Measurements from ENCODE around the gene CAMTA1.

Gene CAMTA1

GRCh38 chr1:7221826-7222694 lies 436.8 kb downstream of the CAMTA1 start:
- no peak for DNase-seq (ENCODE audit: low read depth in 2 of 3, low spot score in 1 of 3)

DNA sequence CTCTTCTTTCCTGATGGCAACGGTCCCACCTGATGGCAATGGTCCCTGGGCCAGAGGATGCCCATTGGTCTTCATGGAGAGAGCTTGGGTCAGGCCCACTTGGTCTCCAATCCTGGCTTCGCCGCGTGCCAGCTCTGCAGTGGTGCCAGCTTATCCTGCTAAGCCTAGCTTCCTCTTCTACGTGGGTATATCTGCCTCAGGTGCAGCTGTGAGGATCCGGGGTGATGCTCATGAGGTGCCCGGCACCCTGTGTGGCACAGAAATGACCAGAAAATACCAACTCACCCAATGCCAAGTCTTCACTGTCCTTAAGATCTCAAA lies 437.4 kb downstream of the CAMTA1 start:
- DNase-seq (ENCODE audit: low read depth in 2 of 3, low spot score in 1 of 3): no peak

GRCh38 chr1:7223334-7224080 lies 438.3 kb downstream of the CAMTA1 start:
- no peak for DNase-seq (ENCODE audit: low read depth in 2 of 3, low spot score in 1 of 3)

- no peak for DNase-seq (ENCODE audit: low read depth in 2 of 3, low spot score in 1 of 3)
Observed at GRCh38 chr1:7224081-7224534, 438.9 kb downstream of the CAMTA1 start.

DNA sequence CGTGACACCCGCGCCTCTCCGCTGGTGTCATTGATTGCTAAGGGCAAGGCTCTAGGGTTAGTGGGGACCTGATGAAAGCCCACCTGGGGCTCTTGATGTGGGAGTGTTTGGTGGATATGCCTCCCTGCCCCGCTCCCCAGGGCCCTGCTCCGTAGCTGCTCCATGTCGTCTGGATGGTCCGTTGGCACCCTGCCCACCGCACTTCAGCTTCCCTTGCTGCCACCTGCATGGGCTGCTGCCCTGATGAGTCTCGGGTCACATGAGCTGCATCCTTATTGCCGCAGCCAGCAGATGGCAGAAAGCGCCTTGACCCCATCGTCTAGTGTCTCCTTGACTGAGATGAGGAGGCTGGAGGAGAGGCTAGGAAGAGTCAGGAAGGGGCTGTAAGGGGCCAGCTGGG lies 439.4 kb downstream of the CAMTA1 start:
- DNase-seq (ENCODE audit: low read depth in 2 of 3, low spot score in 1 of 3): no peak

GRCh38 chr1:7225711-7226505 lies 440.7 kb downstream of the CAMTA1 start:
- no peak for DNase-seq (ENCODE audit: low read depth in 2 of 3, low spot score in 1 of 3)

- no peak for DNase-seq (ENCODE audit: low read depth in 2 of 3, low spot score in 1 of 3)
Observed at GRCh38 chr1:7227654-7228053, 442.4 kb downstream of the CAMTA1 start.

- DNase-seq (ENCODE audit: low read depth in 2 of 3, low spot score in 1 of 3): no peak
Observed at GRCh38 chr1:7228252-7228961, 443.2 kb downstream of the CAMTA1 start.

DNA sequence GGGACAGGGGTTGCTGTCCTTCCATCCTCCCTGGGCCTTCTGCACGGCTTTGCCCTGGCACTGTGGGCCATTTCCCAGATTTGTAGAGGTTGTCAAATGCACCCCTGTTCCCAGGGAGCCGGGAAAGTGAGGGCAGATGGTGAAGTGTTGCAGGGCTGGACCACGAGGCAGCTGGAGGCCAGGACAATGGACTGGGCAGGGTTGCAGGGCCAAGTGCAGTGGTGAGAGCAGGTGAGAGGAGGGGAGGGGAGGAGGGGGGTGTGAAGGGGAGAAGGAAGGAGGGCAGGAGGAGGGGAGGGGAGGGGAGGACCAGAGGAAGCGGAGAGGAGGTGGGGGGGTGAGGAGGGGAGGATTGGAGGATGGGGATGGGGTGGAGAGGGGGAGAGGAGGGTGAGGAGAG lies 443.9 kb downstream of the CAMTA1 start:
- DNase-seq (ENCODE audit: low read depth in 2 of 3, low spot score in 1 of 3): no peak

DNA sequence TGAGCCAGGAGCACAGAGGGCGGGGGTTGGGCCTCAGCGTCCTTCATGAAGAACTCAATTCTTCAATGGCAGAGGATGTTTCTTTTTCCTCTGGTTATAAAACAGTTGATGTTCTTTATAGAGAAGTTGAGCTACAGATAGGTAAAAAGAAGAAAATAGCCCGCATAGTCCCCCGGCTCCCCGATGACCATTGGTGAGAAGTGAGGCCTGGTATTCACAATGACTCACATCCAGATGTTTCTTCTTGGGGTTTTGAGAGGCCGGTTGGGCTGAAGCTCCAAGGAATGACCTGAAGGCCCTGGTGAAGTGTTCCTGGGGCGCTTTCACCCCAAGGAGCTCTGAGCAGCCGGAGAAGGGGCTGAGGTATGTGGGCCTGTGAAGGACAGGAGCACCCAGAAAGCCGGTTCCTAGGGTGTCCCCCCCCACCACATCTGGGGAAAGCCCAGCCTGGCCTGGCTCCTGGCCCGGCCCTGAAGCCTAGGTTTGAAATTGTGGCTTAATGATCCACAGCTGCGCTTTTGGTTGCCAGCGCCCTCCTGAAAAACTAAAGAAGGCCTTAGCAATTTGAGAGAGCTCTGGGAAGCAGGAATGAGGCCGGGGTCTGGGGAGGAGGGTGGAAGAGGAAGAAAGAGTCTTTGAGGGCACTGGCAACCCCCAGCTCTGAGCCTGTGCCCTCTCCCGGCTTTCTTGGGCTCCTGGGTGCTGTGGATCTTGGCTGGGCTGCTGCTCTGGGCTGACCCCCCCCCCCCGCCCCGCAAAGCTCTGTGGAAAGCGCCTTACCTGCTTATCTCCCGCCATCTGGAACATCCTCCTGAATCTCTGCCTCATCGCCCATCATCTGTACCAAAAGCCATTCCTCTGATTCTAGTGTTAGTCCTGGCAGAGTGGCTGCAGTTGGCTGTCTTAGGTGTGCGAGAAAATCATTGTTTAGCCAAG lies 444.7 kb downstream of the CAMTA1 start:
- no peak for DNase-seq (ENCODE audit: low read depth in 2 of 3, low spot score in 1 of 3)

- no peak for DNase-seq (ENCODE audit: low read depth in 2 of 3, low spot score in 1 of 3)
Observed at GRCh38 chr1:7232441-7233236, 447.4 kb downstream of the CAMTA1 start.

DNA sequence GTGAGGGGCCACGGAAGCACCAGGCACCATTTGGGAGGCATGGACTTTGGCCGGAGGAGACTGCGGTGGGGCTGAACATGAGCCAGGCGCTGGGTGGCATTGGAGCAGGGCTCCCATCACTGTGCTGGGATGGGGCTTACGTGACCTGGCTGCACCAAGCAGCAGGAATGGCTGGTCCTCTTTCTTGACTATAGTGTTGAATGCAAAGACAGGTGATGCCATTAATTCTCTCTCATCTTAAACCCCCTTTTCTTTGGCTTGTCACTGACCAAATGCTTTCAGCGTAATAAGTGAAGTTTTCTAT lies 447.9 kb downstream of the CAMTA1 start:
- no peak for DNase-seq (ENCODE audit: low read depth in 2 of 3, low spot score in 1 of 3)

DNA sequence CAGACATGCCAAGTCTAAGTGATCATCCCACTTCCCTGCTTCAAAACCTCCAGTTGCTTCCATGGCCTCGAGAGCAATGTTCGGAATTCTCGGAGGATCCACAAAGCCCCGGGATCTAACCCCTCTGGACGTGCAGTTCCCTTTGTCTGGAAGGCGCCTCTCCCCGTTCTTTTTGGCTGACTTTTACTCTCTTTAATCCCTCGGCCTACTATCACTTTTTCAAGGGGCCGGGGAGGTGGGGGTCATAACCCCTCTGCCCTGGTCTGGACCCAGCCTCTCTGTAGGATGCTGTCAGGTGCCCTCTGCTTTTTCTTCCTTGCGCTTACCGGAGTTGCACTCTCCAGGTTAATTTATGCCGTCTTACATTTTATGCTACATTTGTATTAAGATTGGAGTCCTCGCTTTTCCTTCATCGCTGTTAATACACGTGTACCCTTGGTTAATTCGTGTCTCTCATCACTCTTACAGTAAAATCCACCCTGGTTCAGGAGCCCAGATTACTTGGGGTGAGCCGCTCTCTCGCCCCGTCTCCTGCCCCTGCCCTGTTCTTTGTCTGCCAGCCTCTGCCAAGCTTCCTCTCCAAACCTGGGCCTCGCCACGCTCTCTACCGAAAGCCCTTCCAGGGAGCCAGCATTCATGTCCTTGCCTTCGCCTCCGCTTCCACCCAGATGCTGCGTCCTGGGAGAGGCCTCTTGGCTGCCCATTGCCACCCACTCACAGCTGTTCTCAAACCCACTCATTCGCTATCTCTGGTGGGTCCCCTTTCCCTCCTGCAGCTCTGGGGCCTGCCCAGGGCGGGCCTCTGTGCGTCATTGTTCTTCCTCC lies 448.6 kb downstream of the CAMTA1 start:
- DNase-seq (ENCODE audit: low read depth in 2 of 3, low spot score in 1 of 3): no peak

- no peak for DNase-seq (ENCODE audit: low read depth in 2 of 3, low spot score in 1 of 3)
Observed at GRCh38 chr1:7234471-7234755, 449.2 kb downstream of the CAMTA1 start.

DNA sequence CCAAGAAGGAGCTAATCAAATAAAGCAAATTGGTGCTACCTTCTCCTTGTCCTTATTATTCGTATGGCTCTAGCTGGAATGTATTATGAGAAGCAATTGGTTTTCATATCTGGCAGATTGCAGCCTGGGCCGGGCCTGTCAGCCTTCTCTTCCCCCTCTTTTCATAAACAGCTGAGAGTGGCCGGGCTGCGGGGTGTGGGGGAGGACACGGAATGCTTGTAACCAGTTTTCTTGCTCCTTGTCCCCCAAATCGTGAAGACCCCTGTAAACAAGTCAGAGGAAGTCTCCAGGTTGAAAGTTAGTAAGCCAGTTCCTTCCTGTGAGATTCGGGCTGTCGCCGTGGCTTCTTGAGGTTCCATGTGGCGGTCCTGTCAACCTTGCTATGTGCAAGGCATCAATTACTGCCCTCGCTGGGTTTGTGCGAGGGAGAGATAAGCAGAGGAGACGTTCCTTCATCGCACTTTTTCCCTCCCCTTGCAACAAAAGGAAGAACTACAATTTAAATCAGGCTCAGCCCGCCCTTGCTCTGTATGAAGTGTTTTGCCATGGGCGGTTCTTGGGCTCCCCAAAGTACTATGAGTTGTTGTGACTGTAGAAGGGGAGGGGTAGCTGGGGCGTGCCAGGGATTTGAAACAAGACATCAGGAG lies 450.7 kb downstream of the CAMTA1 start:
- no peak for DNase-seq (ENCODE audit: low read depth in 2 of 3, low spot score in 1 of 3)

GRCh38 chr1:7236844-7237515 lies 451.7 kb downstream of the CAMTA1 start:
- no peak for DNase-seq (ENCODE audit: low read depth in 2 of 3, low spot score in 1 of 3)

DNA sequence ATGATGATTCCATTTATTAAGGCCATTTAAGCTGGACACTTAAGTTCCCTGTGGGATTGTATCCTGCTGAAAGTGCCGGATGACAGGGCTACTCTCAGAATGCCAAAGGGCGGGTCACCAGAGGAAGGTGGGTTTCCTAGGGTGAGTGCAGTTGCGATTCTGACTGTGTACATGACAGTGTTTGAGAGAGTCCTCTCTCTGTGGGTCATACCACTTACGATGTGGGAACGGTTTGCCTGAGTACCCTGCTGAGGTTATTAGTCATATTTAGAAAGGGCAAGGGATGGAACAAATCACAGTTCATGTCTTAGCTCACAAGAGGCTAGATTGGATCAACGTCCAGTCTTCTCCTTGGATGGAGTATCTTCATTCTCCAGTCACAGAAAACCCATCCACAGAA lies 461.9 kb downstream of the CAMTA1 start:
- no peak for DNase-seq (ENCODE audit: low read depth in 2 of 3, low spot score in 1 of 3)

Measured in stimulated activated CD4-positive, alpha-beta T cell treated with anti-CD3 and anti-CD28 coated beads, Interleukin-12 subunit alpha, Interleukin-12 subunit beta, amount 100 ng/mL, for 48 hours (primary cell).